ENCODE results near the gene FOCAD.

The FOCAD gene

GRCh38 chr9:20985851-20986600 lies 302.0 kb downstream of the FOCAD start:
- H3K4me3 ChIP-seq (ENCODE audit: control insufficient read depth, low read depth, low read length): no peak overlapping the region
- no peak for DNase-seq (ENCODE audit: low read depth)
- no peak for TF ChIP-seq CTCF (IDR thresholded peaks at IDR 0.05; ENCODE audit: control insufficient read depth, insufficient read depth, low read depth, low read length, missing control alignments)

GRCh38 chr9:20987521-20987920 lies 303.5 kb downstream of the FOCAD start:
- H3K4me3 ChIP-seq (ENCODE audit: control insufficient read depth, low read depth, low read length): no peak overlapping the region
- TF ChIP-seq CTCF (IDR thresholded peaks at IDR 0.05; ENCODE audit: control insufficient read depth, insufficient read depth, low read depth, low read length, missing control alignments): no peak

GRCh38 chr9:20988061-20988460 lies 304.0 kb downstream of the FOCAD start:
- DNase-seq (ENCODE audit: low read depth): no peak
- TF ChIP-seq CTCF (IDR thresholded peaks at IDR 0.05; ENCODE audit: control insufficient read depth, insufficient read depth, low read depth, low read length, missing control alignments): no peak

More at GRCh38 chr9:20987521-20987920, 303.5 kb downstream of the FOCAD start:
- no peak for DNase-seq (ENCODE audit: low read depth)

GRCh38 chr9:20988671-20989315 lies 304.7 kb downstream of the FOCAD start:
- TF ChIP-seq CTCF (IDR thresholded peaks at IDR 0.05; ENCODE audit: control insufficient read depth, insufficient read depth, low read depth, low read length, missing control alignments): no peak

More at GRCh38 chr9:20988061-20988460, 304.0 kb downstream of the FOCAD start:
- no peak overlapping the region for H3K4me3 ChIP-seq (ENCODE audit: control insufficient read depth, low read depth, low read length)

GRCh38 chr9:20989923-20990341 lies 305.9 kb downstream of the FOCAD start:
- no peak for TF ChIP-seq CTCF (IDR thresholded peaks at IDR 0.05; ENCODE audit: control insufficient read depth, insufficient read depth, low read depth, low read length, missing control alignments)
- DNase-seq (ENCODE audit: low read depth): no peak
- H3K4me3 ChIP-seq (ENCODE audit: control insufficient read depth, low read depth, low read length): no peak overlapping the region

More at GRCh38 chr9:20988671-20989315, 304.7 kb downstream of the FOCAD start:
- H3K4me3 ChIP-seq (ENCODE audit: control insufficient read depth, low read depth, low read length): no peak overlapping the region
- DNase-seq (ENCODE audit: low read depth): peak; percentile 3

- H3K4me3 ChIP-seq (ENCODE audit: control insufficient read depth, low read depth, low read length): no peak overlapping the region
- DNase-seq (ENCODE audit: low read depth): no peak
- TF ChIP-seq CTCF (IDR thresholded peaks at IDR 0.05; ENCODE audit: control insufficient read depth, insufficient read depth, low read depth, low read length, missing control alignments): no peak
These were observed 306.8 kb downstream of the FOCAD start for GRCh38 chr9:20990867-20991266.

Measured in AG09309 (cell line).